ENCODE measurements around the gene MDFIC2.
"Not testable (repeated sequence)": the region's sequence is repeated elsewhere in the genome, so short reads cannot be mapped to it uniquely, and the experiment has no call there.

Gene MDFIC2

GRCh38 chr3:70312336-70312735 is at the start of gene MDFIC2:
Gene MDFIC2, minus strand, starts transcription at chr3:70312638. Its CDS starts 665 bp downstream, at chr3:70311973.
- DNase-seq: no peak

GRCh38 chr3:70360979-70361760 is 48.7 kb upstream of the MDFIC2 start:
- no peak for DNase-seq

GRCh38 chr3:70359711-70360110 is 47.3 kb upstream of the MDFIC2 start:
- no peak for DNase-seq

- no peak for DNase-seq
Measured at GRCh38 chr3:70358978-70359580, 46.6 kb upstream of the MDFIC2 start.

- DNase-seq: no peak
Measured at GRCh38 chr3:70352215-70352614, 39.8 kb upstream of the MDFIC2 start.

GRCh38 chr3:70342149-70342548 is 29.7 kb upstream of the MDFIC2 start:
- DNase-seq: no peak

GRCh38 chr3:70336885-70337284 is 24.4 kb upstream of the MDFIC2 start:
- not testable (repeated sequence) for DNase-seq

- no peak for DNase-seq
Measured at GRCh38 chr3:70333080-70333479, 20.6 kb upstream of the MDFIC2 start.

GRCh38 chr3:70315021-70315420 is 2.6 kb upstream of the MDFIC2 start:
- DNase-seq: no peak

GRCh38 chr3:70310809-70311208 is 1.6 kb downstream of the MDFIC2 start:
- DNase-seq: no peak

GRCh38 chr3:70309591-70309990 is 2.8 kb downstream of the MDFIC2 start:
- no peak for DNase-seq

GRCh38 chr3:70308760-70309159 is 3.7 kb downstream of the MDFIC2 start:
- DNase-seq: no peak

- no peak for DNase-seq
Measured at GRCh38 chr3:70306736-70307135, 5.7 kb downstream of the MDFIC2 start.

- DNase-seq: no peak
Measured at GRCh38 chr3:70298385-70298784, 14.1 kb downstream of the MDFIC2 start.

- no peak for DNase-seq
Measured at GRCh38 chr3:70291097-70291482, 21.3 kb downstream of the MDFIC2 start.

- not testable (repeated sequence) for DNase-seq
Measured at GRCh38 chr3:70290431-70291096, 21.9 kb downstream of the MDFIC2 start.

- DNase-seq: no peak
Measured at GRCh38 chr3:70281663-70282062, 30.8 kb downstream of the MDFIC2 start.

- DNase-seq: no peak
Measured at GRCh38 chr3:70277304-70277703, 35.1 kb downstream of the MDFIC2 start.

- DNase-seq: no peak
Measured at GRCh38 chr3:70276901-70277300, 35.5 kb downstream of the MDFIC2 start.

GRCh38 chr3:70273492-70273891 is 38.9 kb downstream of the MDFIC2 start:
- DNase-seq: no peak

- no peak for DNase-seq
Measured at GRCh38 chr3:70272798-70273197, 39.6 kb downstream of the MDFIC2 start.

GRCh38 chr3:70264122-70264780 is 48.2 kb downstream of the MDFIC2 start:
- DNase-seq: no peak

GRCh38 chr3:70261283-70261682 is 51.2 kb downstream of the MDFIC2 start:
- DNase-seq: no peak

- no peak for DNase-seq
Measured at GRCh38 chr3:70256566-70256965, 55.9 kb downstream of the MDFIC2 start.

Data from NCI-H2227 treated with DMSO at 0.1 percent for 48 hours (cell line).